KMS-11 (cell line): ENCODE measurements around the gene NPR1.

Experiments
- H2AFZ ChIP-seq: fragments of 200-600 bp; sonication (generic); 2 replicates; pipeline ENCODE4 v1.6.1; 2016; ENCODE audit warnings: antibody characterized with exemption, mixed run types, low read depth
- H3K27ac ChIP-seq: fragments of 200-600 bp; sonication (generic); 2 replicates; pipeline ENCODE4 v1.6.1; 2016; ENCODE audit warnings: mild to moderate bottlenecking, mixed run types
- H3K27me3 ChIP-seq: fragments of 200-600 bp; sonication (generic); 2 replicates; pipeline ENCODE4 v1.6.1; 2017; ENCODE audit warnings: mild to moderate bottlenecking, low read depth, mixed run types, moderate library complexity; ENCODE audit not compliant: insufficient read depth
- H3K36me3 ChIP-seq: fragments of 200-600 bp; sonication (generic); 2 replicates; pipeline ENCODE4 v1.6.1; 2017; ENCODE audit warnings: mild to moderate bottlenecking, mixed run types; ENCODE audit not compliant: insufficient read depth
- H3K4me1 ChIP-seq: fragments of 200-600 bp; sonication (generic); 2 replicates; pipeline ENCODE4 v1.6.1; 2016; ENCODE audit warnings: mild to moderate bottlenecking, low read depth, mixed run types; ENCODE audit not compliant: poor library complexity, severe bottlenecking
- H3K4me2 ChIP-seq: fragments of 200-600 bp; sonication (generic); 2 replicates; pipeline ENCODE4 v1.7.0; 2016; ENCODE audit warnings: mild to moderate bottlenecking, mixed run types
- H3K4me3 ChIP-seq: fragments of 200-600 bp; sonication (generic); IDR thresholded peaks from 2 replicates; pipeline ENCODE4 v1.6.1; 2017; ENCODE audit warnings: low read depth, low read length, mixed read lengths; ENCODE audit not compliant: insufficient read depth
- H3K79me2 ChIP-seq: fragments of 200-600 bp; sonication (generic); 2 replicates; pipeline ENCODE4 v1.6.1; 2016; ENCODE audit warnings: low read depth, mixed run types; ENCODE audit not compliant: insufficient read depth
- H3K9ac ChIP-seq: fragments of 200-600 bp; sonication (generic); 2 replicates; pipeline ENCODE4 v1.6.1; 2016; ENCODE audit warnings: mild to moderate bottlenecking, mixed run types
- H4K20me1 ChIP-seq: fragments of 200-600 bp; sonication (generic); 2 replicates; pipeline ENCODE4 v1.6.1; 2016; ENCODE audit warnings: mild to moderate bottlenecking, mixed run types; ENCODE audit not compliant: insufficient read depth
- TF ChIP-seq, protein P1 (sequence below): fragments of 200-600 bp; sonication (generic); conservative IDR thresholded peaks from 2 replicates; pipeline ENCODE4 v1.6.1; 2017; ENCODE audit warnings: low read depth, mild to moderate bottlenecking, antibody characterized with exemption, low read length, moderate library complexity, mixed read lengths

The NPR1 gene

DNA sequence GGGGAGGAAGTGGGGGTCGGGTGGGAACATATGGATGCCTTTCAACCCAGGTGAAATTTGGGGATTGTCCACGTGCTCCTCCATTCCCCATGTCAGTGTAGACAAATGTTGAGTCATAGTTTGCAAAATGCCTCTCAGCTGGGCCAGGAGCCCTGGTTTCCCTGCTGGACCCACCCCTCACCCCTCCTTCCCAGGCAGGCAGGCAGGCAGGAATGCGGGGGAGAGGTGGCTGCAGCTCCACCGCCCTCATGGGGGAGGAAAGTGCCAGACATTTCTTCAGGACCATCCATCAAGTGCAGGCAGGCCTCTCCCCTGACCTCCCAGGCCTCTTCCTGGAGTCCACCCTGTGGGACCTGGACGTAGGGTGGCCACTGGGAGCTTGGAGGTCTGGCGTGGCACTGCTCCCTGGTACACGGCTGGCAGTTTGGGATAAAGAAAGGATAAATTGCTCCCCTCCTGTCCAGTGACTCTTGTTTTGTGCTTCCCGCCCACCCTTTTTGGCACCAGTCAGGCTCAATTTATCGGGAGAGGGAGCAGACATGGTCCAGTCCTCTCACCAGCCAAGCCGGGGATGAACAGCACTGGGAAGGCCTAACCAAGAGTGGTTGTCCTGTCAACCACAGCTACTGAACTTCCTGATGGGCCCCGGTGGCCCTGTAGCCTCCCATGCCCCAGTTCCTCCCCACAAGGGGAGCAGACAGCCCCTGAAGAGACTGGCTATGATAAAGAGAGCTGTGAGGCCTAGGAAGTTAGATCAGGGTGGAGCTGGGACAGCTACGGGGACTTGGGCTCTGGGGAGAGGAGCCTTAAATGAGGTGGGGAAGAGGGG is 18.9 kb downstream of the NPR1 start:
- H3K36me3 ChIP-seq: no peaks in the 10 kb centered on the region
- H3K9ac ChIP-seq: no peak overlapping the region
- no peaks in the 10 kb centered on the region for H4K20me1 ChIP-seq
- no peaks in the 10 kb centered on the region for H3K79me2 ChIP-seq
- TF ChIP-seq, protein P1, sequence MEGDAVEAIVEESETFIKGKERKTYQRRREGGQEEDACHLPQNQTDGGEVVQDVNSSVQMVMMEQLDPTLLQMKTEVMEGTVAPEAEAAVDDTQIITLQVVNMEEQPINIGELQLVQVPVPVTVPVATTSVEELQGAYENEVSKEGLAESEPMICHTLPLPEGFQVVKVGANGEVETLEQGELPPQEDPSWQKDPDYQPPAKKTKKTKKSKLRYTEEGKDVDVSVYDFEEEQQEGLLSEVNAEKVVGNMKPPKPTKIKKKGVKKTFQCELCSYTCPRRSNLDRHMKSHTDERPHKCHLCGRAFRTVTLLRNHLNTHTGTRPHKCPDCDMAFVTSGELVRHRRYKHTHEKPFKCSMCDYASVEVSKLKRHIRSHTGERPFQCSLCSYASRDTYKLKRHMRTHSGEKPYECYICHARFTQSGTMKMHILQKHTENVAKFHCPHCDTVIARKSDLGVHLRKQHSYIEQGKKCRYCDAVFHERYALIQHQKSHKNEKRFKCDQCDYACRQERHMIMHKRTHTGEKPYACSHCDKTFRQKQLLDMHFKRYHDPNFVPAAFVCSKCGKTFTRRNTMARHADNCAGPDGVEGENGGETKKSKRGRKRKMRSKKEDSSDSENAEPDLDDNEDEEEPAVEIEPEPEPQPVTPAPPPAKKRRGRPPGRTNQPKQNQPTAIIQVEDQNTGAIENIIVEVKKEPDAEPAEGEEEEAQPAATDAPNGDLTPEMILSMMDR: no peak
- H3K4me2 ChIP-seq: no peak overlapping the region
- H3K27me3 ChIP-seq: no peaks in the 10 kb centered on the region
- H3K4me3 ChIP-seq: no peak overlapping the region
- no peak overlapping the region for H2AFZ ChIP-seq
- no peaks in the 10 kb centered on the region for H3K4me1 ChIP-seq
- no peak overlapping the region for H3K27ac ChIP-seq

DNA sequence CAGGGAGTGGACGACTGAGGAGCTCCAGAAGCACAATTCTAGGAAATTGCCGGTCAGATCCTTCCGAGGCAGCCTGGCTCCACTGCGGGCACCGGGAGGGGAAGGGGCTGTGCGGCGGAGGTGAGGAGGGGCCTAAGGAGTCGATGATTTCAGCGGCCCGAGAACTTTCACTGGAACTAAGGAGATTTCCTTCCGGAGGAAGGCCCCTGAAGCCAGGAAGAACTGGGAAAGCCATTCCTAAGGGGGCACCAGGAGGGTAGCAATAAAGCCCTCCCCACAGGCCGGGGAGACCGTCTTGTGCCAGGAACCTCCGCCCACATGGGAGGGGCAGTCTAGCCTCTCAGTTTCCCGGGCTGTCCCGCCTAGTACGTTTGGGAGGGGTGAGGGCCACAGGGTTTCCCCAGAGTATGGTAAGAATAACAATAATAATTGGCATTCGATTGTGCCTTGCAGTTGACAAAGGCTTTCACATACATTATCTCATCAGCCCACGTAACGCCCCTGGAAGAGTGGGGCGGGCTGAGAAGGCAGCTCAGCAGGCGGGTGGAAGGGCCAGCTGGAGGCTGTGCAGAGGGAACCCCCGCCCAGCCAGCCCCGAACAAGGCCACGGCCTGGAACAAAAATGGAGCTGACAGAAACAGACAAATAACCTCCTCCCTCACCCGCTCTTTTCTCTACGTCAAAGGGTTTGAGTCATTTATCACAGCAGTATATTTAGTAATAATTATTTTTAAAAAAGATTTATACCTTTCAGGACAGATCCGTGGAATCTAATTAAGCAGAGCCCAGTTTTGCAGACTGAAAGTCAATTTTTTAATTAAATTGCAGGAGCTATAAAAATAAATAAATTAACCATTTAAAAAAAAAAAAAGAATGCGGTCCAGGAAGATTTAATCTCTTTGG is 19.8 kb downstream of the NPR1 start:
- H3K9ac ChIP-seq: no peak overlapping the region
- no peak overlapping the region for H3K4me3 ChIP-seq
- no peak overlapping the region for H3K27ac ChIP-seq
- no peaks in the 10 kb centered on the region for H3K27me3 ChIP-seq
- no peak overlapping the region for H3K4me2 ChIP-seq
- TF ChIP-seq, protein P1: no peak
- no peaks in the 10 kb centered on the region for H3K36me3 ChIP-seq
- H2AFZ ChIP-seq: no peak overlapping the region
- H4K20me1 ChIP-seq: no peaks in the 10 kb centered on the region
- no peaks in the 10 kb centered on the region for H3K79me2 ChIP-seq
- no peaks in the 10 kb centered on the region for H3K4me1 ChIP-seq

DNA sequence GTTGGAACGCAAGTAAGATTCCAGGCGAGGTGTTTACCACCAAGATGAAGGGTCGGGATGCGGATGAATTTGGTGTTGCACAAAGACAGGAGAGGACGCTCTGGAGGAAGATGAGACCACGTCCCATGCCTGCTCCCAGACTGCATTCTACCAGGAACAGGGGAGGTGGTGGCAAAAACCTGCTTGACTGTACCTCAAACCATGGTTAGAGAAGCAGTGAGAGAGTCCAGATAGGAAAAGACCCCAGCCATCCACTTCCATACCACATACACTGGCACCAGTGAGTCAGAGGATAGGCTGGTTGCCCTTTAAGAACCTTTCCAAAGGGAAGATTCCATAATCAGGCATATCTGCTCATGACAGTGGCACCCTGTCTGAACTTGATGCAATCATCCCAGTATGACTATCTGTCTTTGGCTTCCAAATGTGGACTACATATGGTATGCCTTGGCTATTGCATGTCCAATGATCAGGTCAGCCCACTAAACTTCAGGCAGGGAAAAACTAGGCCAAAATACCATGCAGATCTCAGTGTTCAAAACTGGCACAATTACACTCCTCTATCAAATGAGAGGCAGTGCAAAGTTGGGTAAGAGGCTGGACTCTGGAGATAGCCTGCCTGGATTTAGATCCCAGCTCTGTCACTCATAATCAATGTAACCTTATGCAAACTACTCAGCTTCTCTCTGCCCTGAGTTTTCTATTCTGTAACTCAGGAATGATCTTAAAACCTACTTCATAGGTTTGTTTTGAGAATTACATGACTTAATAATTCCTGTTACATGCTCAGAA is 20.6 kb downstream of the NPR1 start:
- Histone ChIP-seq H3K79me2 (no peaks in the 10 kb centered on the region), H2AFZ (no peak overlapping the region), H3K27ac (no peak overlapping the region), H3K9ac (no peak overlapping the region), H4K20me1 (no peaks in the 10 kb centered on the region), H3K4me2 (no peak overlapping the region), H3K36me3 (no peaks in the 10 kb centered on the region), H3K4me3 (no peak overlapping the region), H3K4me1 (no peaks in the 10 kb centered on the region), H3K27me3 (no peaks in the 10 kb centered on the region)
- TF ChIP-seq, protein P1: no peak

DNA sequence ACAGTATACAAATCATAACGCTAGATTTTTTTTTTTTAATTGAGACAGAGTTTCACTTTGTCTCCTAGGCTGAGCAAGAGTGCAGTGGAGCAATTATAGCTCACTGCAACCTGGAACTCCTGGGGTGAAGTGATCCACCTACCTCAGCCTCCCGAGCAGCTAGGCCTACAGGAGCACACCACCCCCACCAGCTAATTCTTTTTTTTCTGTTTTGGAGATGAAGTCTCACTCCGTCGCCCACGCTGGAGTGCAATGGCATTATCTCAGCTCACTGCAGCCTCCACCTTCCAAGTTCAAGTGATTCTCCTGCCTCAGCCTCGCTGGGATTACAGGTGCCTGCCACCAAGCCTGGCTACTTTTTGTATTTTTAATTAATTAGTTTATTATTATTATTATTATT is 21.3 kb downstream of the NPR1 start:
- no peaks in the 10 kb centered on the region for H3K36me3 ChIP-seq
- no peak overlapping the region for H3K4me2 ChIP-seq
- H3K4me3 ChIP-seq: no peak overlapping the region
- no peaks in the 10 kb centered on the region for H3K27me3 ChIP-seq
- H3K79me2 ChIP-seq: no peaks in the 10 kb centered on the region
- no peaks in the 10 kb centered on the region for H4K20me1 ChIP-seq
- H2AFZ ChIP-seq: no peak overlapping the region
- H3K9ac ChIP-seq: no peak overlapping the region
- TF ChIP-seq, protein P1: no peak
- H3K4me1 ChIP-seq: no peaks in the 10 kb centered on the region
- H3K27ac ChIP-seq: no peak overlapping the region
